HG02623 (cell line): ENCODE measurements around the gene RBMS1.
"Not testable (repeated sequence)": the region's sequence is repeated elsewhere in the genome, so short reads cannot be mapped to it uniquely, and the experiment has no call there.

ENCODE experiments used
- ATAC-seq: cut with Tn5 transposase; IDR thresholded peaks from one replicate; pipeline ENCODE4 v1.9.1; 2021; ENCODE audit warnings: moderate library complexity; ENCODE audit not compliant: unreplicated experiment

RBMS1 gene

DNA sequence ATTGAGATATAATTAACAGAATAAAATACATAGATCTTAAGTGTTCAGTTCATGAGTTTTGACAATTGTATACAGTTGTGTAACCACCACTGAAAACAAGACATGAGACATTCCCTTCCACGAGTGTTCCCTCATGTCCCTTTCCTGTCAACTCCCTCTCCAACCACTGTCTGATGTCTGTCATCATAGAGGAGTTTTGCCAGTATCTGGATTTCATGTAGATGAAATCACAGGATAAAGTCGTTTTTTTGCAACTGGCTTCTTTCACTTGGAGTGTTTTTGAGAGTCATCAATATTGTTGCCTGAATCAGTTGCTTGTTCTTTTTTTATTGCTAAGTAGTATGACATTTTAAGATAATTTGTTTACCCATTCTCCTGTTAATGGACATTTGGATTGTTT, 52.7 kb downstream of the RBMS1 start:
- ATAC-seq = no peak

DNA sequence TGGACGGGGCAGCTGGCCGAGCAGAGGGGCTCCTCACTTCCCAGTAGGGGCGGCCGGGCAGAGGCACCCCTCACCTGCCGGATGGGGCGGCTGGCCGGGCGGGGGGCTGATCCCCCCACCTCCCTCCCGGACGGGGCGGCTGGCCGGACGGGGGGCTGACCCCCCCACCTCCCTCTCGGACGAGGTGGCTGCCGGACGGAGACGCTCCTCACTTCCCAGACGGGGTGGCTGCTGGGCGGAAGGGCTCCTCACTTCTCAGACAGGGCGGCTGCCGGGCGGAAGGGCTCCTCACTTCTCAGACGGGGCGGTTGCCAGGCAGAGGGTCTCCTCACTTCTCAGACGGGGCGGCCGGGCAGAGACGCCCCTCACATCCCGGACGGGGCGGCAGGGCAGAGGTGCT, 54.6 kb downstream of the RBMS1 start:
- ATAC-seq = not testable (repeated sequence)

DNA sequence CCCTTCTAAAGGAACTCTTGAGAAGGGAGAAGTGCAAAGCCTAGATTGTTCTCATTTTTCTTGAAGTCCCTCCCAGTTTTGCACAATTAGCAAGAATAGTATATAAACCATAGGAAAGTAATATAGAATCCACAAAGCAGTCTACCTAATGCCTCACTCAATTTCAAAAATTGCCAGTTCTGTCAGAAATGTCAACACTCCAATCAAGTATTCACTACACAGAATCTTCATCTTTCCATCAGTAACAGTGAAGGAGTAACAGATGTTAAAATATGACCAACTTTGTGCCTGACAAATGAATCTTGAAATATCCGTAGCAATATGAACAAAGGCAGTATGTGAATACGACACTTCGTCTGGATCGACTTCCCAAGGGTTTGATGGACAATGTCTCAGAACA, 56.3 kb downstream of the RBMS1 start:
- no peak for ATAC-seq

DNA sequence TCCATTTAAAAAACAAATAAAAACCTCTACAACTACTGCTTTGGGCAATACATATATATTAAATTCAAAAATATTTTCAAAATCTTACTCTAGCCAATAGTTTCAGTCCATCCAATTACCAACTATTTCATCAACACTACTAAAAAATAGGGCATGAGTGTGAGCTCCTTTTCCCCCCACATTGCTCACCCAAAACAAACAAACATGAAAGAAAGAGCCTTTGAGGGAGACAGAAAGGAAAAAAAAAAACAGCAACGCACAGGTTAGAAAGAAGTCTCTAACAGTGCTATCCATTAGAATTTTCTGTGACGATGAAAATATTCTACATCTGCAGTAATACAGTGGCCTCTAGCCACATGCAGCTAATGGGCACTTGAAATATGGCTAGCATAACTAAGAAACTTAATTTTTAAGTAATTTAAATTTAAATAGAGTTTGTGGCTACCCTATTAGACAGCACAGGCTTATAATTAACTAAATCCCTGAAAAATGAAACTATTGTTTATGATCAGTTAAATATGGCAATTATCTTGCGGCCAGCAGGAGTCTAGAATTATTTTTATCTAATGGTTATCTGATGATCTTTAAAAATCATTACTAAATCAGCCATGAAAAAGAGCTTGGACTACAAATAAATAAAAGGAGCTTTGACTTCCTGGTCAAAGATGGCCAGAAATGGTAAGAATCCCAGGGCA, 59.2 kb downstream of the RBMS1 start:
- no peak for ATAC-seq

DNA sequence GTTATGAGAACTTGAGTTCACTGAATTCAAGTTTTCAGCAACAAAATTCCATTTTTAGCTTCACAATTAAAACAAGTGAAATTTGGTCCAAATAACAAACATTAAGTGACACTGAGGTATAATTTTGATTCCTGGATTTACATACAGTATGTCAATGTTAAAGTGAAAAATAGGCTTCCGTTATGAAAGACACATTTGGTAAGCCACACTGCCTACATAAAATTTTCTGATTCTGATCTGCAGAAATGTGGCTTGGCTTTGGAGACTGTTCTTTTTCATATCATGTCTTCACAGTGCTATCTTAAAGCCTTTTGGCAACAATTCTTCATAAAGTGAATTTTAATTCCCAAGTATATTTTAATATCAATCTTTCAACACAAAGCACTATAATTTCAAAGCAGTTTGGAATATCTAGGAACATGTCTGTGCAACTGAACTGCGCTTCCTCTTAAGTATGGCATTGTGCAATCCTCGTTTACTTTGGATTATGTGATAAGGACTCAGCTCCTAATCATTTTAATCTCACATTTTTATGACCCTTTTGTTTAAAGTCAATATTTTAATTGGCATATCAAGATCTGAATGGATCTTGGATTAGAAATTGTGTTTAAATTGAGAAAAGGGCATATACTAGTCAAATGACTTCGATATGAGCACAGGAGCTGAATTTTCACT, 60.0 kb downstream of the RBMS1 start:
- no peak for ATAC-seq

DNA sequence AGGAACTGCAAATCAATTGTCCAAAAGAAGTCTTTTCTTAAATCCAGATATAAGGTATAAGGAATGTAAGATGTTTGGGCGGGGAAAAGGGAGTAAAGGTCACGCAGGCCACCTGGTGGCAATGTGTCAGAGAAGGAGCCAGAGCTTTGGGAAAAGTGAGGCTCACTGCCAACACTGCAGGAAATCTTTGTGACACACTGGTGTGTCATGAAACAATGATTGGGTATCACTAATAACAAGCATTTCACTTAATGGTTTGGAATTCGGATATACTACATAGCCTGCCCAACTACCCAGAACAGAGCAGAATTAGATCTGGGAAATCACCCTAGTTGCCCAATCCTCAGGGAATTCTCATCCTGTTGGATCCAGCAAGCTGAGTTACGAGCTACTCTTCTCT, 61.0 kb downstream of the RBMS1 start:
- no peak for ATAC-seq

DNA sequence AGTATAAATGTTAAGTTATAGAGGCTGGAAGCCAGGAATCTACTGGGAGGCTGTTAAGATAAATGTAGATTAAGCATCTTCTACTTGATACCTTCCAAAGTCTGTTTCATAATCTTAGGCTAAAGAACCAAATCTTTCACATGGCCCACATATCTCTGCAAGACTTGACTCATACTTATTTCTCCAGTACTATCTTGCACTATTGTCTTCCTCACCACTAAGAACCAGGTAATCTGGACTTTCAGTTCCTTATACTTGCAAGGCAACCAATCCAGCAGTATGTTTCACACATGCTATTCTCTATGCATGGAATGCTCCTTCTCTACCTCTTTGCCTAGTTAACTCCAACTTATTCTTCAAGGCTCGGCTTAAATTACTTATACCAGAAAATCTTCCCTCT, 62.2 kb downstream of the RBMS1 start:
- ATAC-seq = no peak

DNA sequence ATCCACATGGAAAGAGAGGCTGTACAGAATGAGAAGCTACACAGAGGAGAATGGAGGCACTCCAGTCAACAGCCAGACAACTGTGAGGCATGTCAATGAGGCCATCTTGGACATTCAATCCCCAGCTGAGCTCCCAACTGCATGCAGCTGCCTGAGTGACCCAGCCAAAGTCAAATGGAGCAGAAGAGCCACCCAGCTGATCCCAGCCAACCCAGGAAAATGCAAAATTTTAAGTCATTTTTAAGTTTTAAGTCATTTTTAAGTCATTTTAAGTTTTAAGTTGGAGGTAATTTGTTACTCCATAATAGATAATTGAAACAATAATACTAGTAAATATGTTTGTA, 63.6 kb downstream of the RBMS1 start:
- ATAC-seq = no peak

DNA sequence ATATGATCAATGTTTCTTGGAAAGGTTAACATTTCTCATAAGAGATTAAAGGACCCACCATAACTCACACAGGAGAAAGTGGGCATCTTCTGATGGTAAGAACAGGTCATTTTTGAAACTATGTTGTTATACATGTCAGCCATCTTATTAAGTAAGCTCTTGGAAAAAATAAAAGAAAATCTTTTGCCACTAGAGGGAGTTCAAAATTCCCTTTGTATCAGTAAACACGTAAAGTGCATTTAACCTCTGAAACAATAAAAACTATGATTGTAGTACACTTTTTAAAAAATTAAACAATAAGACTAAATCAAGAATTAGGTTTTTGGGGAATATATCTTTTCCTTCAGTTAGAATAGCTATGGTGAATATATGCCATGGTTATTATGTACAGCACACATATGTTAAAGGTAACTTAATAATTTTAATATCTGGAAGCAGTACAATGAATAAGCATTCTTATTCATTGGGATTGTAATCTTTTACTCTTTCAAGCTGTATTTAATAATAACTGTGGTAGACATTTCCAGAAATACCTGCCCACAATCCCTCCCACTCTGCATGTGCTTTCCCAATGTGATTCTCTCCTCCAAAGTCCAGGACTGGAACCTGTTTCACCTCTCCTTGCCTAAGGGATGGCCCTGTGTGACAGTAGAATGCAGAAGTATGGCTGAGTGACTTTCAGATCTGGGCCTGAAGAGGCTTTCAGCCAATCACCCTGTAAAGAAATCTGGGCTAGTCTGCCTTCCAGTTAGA, 64.2 kb downstream of the RBMS1 start:
- no peak for ATAC-seq

DNA sequence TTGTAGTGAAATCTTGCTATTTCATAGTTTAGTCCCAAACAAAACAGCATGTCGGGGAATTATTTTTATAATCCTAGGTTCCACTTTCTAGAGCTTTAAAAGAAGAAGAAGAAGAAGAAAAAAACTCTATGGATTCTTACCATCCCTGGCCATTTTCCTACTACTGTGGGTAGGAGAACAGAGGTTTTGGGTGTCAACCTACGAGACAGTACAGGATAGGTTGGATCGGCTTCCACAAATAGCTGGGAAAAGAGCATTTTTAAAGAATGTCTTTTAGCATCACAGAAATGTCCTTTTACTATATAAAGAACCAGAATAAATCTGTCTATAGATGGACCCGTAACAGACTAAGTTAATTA, 65.2 kb downstream of the RBMS1 start:
- ATAC-seq = no peak

DNA sequence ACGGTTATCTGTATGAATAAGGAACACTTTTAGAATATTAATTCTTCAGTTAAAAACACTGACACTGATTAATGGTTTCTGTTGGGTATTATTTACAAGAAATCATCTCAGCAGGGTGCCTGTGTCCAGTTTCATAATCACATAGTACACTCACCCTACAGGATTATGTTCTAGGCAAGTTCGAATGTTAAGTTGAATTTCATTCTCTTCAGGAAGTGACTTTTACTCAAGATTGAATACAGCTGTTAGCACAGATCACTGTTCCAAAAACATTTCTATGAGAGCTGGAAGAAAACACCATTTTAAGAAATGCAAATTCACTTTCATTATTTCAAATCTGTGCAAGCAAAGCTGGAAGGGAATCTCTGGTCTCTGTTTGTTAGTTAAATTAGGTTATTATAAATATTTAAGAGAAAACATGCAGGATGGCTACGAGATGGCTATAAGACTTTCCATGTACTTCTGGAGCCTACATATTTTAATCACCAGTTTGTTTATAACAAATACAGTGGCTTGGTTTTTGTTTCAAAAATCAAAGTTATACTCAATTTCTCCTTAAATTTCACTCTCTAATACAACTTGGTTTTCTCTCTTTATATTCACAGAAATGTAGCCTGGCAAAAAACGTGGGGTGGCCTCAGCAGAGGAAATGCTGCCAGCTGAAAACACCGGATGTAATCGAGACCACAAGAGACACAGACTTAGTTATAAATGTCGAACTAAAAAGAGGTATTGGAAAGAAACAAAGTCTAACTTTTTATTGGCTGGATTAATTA, 65.8 kb downstream of the RBMS1 start:
- ATAC-seq = peak; percentile 60

DNA sequence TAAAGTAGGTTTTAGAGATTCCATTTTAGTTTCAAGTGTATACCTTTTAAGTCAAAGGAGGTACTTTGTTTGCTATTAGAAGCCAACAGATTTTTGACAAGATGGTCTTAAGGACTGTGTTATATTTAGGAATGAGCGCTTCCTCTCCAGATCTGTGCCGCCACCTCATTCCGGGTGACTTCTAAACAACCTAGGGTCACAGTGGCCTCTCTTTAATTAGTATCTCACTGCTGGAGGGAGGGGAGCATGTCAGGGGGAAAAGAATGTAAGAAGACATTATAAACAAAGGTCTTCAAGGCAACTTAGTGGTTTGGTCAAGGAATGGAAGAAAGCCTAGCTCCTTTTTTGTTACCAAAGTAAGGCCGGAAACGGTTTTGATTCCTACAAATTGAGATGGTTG, 67.0 kb downstream of the RBMS1 start:
- ATAC-seq = no peak

DNA sequence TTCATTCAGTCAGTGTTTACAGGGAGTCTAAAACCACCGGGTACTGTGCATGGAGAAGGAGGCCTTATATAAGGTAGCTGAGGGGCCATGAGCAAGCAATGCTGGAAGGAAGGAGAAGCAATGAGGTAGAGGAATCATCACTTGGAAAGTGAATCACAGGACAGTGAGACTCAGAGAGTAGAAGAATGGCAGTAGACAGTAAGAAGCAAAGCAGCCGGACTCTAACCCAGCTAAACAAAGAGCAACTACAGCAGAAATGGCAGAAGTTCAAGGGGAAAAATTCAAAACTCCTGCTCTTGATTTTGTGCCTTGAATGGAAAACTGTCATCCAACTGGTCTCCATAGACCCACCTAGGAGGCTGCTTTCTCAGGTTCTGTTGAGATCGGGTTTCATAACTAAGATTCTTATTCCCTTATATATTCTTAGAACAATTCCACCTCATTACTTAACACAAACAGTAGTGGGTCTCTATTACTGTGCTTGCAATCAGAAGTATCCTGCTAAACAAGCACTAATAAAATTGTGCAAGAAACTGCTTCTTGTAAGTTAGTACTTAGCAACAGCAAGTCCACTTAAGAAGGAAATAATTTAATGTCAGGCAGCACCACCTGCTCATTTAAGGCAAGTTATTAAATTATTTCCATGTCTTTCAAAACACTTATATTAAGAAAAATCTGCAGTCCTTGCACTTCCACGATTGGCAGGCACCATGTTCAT, 68.0 kb downstream of the RBMS1 start:
- ATAC-seq = no peak

DNA sequence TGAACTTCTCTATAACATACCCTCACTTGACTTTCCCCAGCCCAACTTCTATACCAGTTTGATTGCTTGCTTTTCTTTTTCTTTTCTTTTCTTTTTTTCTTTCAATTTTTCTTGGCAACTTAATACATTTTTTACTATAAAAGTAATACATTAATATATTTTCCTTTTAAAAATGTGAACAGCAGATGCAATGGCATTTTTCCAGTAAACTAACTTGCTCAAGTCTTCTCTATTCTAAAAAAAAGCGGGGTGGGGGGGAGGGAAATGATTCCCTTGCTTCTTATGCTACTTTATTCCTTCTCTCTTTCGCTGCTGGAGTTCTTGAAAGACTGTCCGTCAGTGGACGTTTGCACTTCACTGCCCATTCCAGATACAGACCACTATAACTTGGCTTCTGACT, 70.5 kb downstream of the RBMS1 start:
- ATAC-seq = no peak

DNA sequence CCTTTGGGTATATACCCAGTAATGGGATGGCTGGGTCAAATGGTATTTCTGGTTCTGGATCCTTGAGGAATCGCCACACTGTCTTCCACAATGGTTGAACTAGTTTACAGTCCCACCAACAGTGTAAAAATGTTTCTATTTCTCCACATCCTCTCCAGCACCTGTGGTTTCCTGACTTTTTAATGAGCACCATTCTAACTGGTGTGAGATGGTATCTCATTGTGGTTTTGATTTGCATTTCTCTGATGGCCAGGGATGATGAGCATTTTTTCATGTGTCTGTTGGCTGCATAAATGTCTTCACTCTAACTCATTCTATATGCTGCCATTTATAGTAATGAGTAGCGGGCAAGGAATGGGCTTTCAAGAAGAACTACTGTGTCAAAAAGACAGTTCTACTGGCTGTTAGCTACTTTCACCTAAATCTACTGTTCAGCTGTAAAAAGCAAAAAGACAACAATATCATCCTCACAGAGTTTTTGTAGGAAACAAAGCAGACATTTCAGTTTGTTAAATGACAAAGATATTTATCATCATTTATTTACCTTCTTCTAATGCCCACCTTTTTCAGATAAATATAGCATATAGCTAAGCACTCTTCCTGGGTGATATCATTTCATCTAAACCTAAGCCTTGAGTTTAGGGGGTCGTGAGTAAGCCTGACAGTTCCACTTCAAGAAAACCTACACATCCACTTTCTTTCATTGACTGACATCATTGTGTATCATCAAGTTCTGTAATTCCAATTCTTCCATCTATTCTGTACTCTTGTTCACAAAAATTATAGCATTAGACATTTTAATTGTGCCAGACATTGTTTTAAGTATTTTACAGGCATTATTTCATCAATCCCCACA, 71.7 kb downstream of the RBMS1 start:
- not testable (repeated sequence) for ATAC-seq

DNA sequence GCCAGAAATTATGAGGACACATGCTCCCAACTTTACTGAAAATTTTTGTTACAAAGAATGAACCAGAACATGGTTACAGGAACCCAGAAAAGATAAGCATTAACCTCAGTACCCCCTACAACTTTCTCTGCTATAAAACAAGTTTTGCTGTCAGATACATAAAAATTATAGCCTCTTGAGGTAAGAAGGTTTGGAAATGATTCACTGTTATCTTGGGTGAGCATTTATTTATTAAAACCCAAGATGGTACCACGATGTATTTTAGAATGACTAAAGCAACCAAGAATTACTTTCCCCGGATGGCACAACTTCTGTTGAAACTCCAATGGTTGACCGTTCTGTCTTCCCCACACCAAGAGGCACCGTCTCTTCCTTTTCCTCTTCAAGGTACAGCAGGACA, 72.9 kb downstream of the RBMS1 start:
- no peak for ATAC-seq

DNA sequence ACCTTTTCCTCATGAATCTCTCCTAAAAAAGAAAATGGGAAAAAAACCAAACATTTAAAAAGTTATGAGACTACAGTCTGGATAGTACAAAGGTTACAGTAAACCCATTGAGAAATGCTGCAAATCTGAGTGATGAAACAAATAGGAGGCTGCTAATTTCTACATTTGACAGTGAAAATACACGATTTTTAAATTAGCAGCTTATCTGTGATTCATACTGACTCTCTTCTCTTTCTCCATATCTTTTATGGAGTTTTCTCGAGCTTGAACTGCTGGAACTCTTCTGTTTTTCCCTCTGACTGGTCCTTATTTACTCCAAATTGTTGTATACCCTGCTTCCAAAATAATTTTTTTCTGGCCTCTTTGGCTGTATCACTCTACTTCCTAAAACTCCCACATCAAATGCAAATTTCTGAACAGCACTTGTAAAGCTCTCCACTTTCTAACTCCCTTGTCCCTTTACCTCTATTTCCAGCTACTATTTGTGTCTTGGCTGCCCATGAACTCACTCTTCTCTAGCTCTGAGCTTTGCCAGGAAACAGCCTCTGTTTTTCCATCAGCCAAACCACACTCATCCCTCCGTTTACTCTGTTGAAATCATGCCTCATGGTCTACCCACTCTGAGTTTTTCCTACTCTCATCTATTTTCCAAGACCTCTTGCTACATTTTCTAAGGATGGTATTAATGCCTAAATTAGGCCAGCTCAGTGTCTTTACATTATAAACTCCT, 73.7 kb downstream of the RBMS1 start:
- ATAC-seq = no peak

DNA sequence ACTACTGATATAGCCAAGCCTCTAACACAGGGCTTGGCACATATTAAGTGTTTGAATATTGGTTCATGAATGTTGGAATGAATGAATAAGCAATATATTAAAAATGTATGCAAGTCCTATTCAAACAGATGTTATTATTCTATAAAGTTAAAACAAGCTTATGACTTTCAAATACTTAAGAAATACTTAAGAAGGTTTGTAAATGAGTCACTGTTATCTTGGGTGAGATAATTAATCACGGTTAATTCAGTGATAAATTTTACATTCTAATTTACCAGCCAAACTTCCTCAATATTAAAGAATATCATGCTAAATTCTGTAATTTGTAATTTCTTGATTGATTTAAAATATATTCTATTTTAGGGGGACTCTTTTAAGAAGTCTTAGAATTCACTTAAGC, 74.8 kb downstream of the RBMS1 start:
- ATAC-seq = no peak

DNA sequence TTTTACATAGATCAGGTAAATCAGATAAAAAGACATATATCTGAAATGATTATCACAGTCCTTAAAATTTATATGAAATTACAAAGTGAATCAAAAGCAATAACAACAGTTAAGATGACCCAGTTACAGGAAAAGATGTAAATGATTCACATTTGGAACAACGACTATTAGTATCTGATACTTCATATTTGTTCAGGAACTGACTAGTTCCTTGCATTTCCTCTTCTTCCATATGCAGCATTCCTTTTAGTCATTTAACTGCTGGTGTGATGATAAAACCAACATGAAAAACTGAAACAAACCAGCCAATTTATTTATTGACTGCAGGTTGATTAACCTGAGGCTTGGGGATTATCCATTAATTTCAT, 75.2 kb downstream of the RBMS1 start:
- no peak for ATAC-seq
